ENCODE data around the gene EGFL8. TPM values are rescaled to one million over a fixed set of nuclear protein-coding genes. Genes with fewer than 3 reads are reported as not detected.
"Not testable (repeated sequence)": the region's sequence is repeated elsewhere in the genome, so short reads cannot be mapped to it uniquely, and the experiment has no call there.

The EGFL8 gene
- total RNA-seq, 2 donors from 2014 or later, result 4.8 to 5.2 TPM

DNA sequence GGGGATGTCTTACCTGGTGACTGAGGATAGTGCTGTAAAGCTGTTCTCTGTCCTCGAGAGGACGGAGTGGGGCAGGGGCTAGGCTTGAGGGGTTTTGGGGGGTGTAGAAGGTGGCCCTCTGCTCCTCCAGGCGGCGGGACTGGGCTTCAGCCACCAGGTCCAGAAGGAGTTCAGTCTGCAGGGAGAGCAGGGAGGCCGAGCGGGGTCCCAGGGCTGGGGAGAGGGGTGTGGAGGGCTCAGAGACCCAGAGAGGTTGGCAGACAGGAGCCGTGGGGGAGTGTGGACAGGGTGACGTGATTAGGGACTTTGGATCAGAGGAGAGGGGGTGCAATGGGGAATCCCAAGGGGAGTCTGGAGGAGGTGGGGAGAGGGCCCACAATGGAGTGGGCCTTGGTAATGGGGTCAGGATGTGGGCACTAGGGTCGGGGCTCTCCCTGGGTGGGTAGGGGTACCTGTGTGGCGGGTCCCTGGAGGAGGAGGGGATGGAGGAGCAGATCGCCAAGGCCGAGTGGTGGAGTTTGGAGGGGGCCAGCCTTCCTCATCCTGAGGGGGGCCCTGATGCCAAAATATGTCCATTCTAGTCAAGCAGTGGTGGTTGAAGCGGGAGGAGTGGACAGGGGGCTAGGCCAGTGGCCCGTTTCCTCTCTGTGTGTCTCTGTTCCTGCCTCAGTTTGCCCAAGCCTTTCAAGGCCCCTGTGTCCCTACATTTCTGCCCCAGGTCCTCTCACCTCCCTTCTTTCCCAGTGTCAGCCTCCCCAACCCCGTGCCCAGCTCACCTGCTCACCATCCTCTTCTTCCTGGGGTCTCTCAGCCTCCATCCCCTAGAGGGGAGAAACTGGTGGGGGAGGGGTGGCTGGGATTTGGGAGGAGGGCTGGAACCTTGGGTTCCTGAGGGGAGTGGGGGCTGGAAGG is 27.6 kb downstream of the EGFL8 start:
- Histone ChIP-seq H3K9me3 (no peaks in the 10 kb centered on the region), H3K27ac (peak overlapping the region; percentile 92 to 99), H3K27me3 (no peaks in the 10 kb centered on the region), H3K36me3 (peaks cover 10% of the 10 kb centered on the region), H3K4me1 (peaks cover 4 to 77% of the 10 kb centered on the region in 2 donors), H3K4me3 (peak overlapping the region; percentile 12 to 40)
- no peak for DNase-seq (ENCODE audit: low spot score)
- no peak for TF ChIP-seq CTCF (IDR thresholded peaks at IDR 0.05)

- DNase-seq (ENCODE audit: low spot score), result no peak
- Histone ChIP-seq H3K4me3 (peak within 1 kb of the TSS; percentile 12 to 40), H3K27me3 (no peaks in the 10 kb centered on the region), H3K9me3 (no peaks in the 10 kb centered on the region), H3K36me3 (peaks cover 4% of the 10 kb centered on the region), H3K27ac (peak within 1 kb of the TSS; percentile 92 to 99), H3K4me1 (peaks cover 4 to 75% of the 10 kb centered on the region in 2 donors)
- TF ChIP-seq CTCF (IDR thresholded peaks at IDR 0.05), result no peak
Measured at GRCh38 chr6:32192608-32193039, 28.2 kb downstream of the EGFL8 start, which contains the start of gene GPSM3. GPSM3 (minus strand) TSS chr6:32192643; CDS start chr6:32192513, 130 bp downstream.

GRCh38 chr6:32193096-32193495 is 28.7 kb downstream of the EGFL8 start:
- H3K9me3 ChIP-seq; H3K36me3 ChIP-seq; H3K27me3 ChIP-seq; DNase-seq (ENCODE audit: low spot score): not testable (repeated sequence)
- H3K4me1 ChIP-seq, result peaks cover 4 to 70% of the 10 kb centered on the region in 2 donors
- H3K4me3 ChIP-seq, result peak overlapping the region in 1 of 2 donors; percentile 40
- peak overlapping the region; percentile 92 to 99 for H3K27ac ChIP-seq

- no peak for TF ChIP-seq CTCF (IDR thresholded peaks at IDR 0.05)
- Histone ChIP-seq H3K4me1 (peaks cover 4 to 57% of the 10 kb centered on the region in 2 donors), H3K4me3 (no peak overlapping the region)
Measured at GRCh38 chr6:32194388-32194787, 30.0 kb downstream of the EGFL8 start.

DNA sequence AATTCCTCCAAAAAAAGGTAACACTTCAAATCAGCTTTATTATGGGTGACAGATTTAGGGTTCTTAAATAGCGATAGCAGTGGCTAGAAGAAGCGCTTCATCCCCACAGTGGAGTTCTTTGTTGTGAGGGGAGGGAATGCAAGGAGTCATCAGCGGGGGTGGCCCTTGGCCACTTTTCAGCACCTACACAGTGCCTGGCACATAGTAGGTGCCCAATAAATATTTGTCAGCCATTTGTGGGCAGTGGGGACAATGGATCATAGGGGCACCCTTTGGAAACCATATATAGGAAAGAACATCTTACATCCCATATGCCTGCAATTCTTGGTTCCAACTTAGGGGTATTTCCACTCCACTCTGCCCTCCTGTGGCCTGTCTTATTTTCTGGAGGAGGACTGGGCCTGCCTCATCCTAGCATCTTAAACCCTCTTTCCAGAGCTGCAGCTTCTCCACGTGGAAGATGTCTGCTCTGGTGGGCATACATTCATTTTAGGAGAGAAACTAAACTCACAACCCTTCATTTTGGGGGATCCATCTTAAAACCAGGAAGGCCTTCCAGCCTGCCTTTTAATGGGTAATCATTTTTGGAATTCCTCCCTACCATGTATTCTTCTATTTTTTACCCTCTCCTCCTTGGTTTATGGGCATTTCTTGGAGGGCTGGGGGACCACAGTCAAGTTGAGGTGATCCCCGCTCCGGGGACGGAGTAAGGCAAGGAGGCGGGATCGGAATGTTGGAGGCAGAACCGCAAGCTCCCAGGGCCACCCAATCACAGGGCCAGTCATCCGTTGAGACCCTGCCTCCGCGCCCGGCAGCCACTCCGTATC is 30.6 kb downstream of the EGFL8 start:
- Histone ChIP-seq H3K4me1 (peaks cover 4 to 55% of the 10 kb centered on the region in 2 donors), H3K4me3 (peak overlapping the region; percentile 29 to 77), H3K9me3 (no peaks in the 10 kb centered on the region), H3K36me3 (no peaks in the 10 kb centered on the region), H3K27ac (peak overlapping the region; percentile 98 to 100), H3K27me3 (no peaks in the 10 kb centered on the region)
- TF ChIP-seq CTCF (IDR thresholded peaks at IDR 0.05), result peak in 1 of 2 donors; percentile 58
- DNase-seq (ENCODE audit: low spot score), result no peak

More at GRCh38 chr6:32194388-32194787, 30.0 kb downstream of the EGFL8 start:
- DNase-seq (ENCODE audit: low spot score), result no peak
- Histone ChIP-seq H3K36me3 (no peaks in the 10 kb centered on the region), H3K27ac (peak overlapping the region; percentile 98 to 100), H3K27me3 (no peaks in the 10 kb centered on the region), H3K9me3 (no peaks in the 10 kb centered on the region)

DNA sequence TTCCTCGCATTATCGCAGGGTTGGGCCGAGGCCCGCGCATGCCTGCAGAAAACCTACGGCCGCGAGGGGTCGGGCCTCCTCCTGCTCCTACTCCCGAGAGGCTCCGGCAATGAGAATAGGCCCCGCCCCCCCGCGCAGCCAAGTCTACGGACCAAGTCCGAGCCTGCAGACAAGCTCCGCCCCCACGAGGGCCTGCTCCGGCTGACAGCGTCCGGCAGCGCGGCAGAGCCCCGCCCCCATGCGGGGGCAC is 31.2 kb downstream of the EGFL8 start:
- Histone ChIP-seq H3K27ac (peak overlapping the region; percentile 99 to 100), H3K4me1 (peaks cover 4 to 51% of the 10 kb centered on the region in 2 donors)
- DNase-seq (ENCODE audit: low spot score), result peak; percentile 100

More for the DNA sequence above, 31.2 kb downstream of the EGFL8 start:
- TF ChIP-seq CTCF (IDR thresholded peaks at IDR 0.05), result peak in 1 of 2 donors; percentile 43
- H3K36me3 ChIP-seq, result no peaks in the 10 kb centered on the region
- H3K9me3 ChIP-seq, result no peaks in the 10 kb centered on the region
- H3K27me3 ChIP-seq, result no peaks in the 10 kb centered on the region
- H3K4me3 ChIP-seq, result peak overlapping the region; percentile 64 to 77
